Activated naive CD4-positive, alpha-beta T cell treated with anti-CD3 and anti-CD28 coated beads, Interleukin-2, amount 10 ng/mL, durations not matched to agents 7 days and 5 days (primary cell): Measurements from ENCODE around the gene CRAT.

Source experiments
- CTCF ChIA-PET: fragments of 350-600 bp; sonication (Branson Sonifier 250); formaldehyde crosslinking; loops from one replicate; lab custom pipeline; 2021; ENCODE audit warnings: antibody characterized with exemption; lab: Charles Lee
- DNase-seq: peaks from one replicate; pipeline ENCODE4 v3.0.0-alpha.2; 2020
- H3K27ac Mint-ChIP-seq: one replicate; pipeline ENCODE4 v1.8.0; 2021; ENCODE audit warnings: mild to moderate bottlenecking, moderate library complexity, mixed read lengths
- H3K27me3 Mint-ChIP-seq: one replicate; pipeline ENCODE4 v1.8.0; 2021; ENCODE audit warnings: mild to moderate bottlenecking, mixed read lengths
- H3K36me3 Mint-ChIP-seq: one replicate; pipeline ENCODE4 v1.8.0; 2021; ENCODE audit warnings: mixed read lengths
- H3K4me1 Mint-ChIP-seq: one replicate; pipeline ENCODE4 v1.8.0; 2021; ENCODE audit warnings: mixed read lengths
- H3K4me3 Mint-ChIP-seq: one replicate; pipeline ENCODE4 v1.8.0; 2021; ENCODE audit warnings: mild to moderate bottlenecking, moderate library complexity, mixed read lengths
- H3K9me3 Mint-ChIP-seq: one replicate; pipeline ENCODE4 v1.8.0; 2021; ENCODE audit warnings: mixed read lengths

Gene CRAT

GRCh38 chr9:129079829-129080228 lies 30.8 kb downstream of the CRAT start:
- Mint-ChIP-seq H3K27me3 (no peaks in the 10 kb centered on the region), H3K27ac (peak overlapping the region; percentile 52), H3K36me3 (no peaks in the 10 kb centered on the region), H3K9me3 (no peaks in the 10 kb centered on the region), H3K4me1 (peaks cover 30% of the 10 kb centered on the region), H3K4me3 (peak overlapping the region; percentile 83)
- DNase-seq: no peak
- CTCF ChIA-PET: interaction anchor here (1.3 to 1.9 kb wide), 3 partner anchors 23 to 129 kb away, joined by 3 to 5 read pairs (median 3); no protein-coding TSS in a partner anchor

GRCh38 chr9:129078691-129079503 lies 31.7 kb downstream of the CRAT start:
- Mint-ChIP-seq H3K9me3 (no peaks in the 10 kb centered on the region), H3K4me3 (peak overlapping the region; percentile 36), H3K4me1 (peaks cover 34% of the 10 kb centered on the region), H3K27me3 (no peaks in the 10 kb centered on the region), H3K27ac (no peak overlapping the region), H3K36me3 (no peaks in the 10 kb centered on the region)
- no peak for DNase-seq
- CTCF ChIA-PET: no interaction called here

- Mint-ChIP-seq H3K4me1 (peaks cover 31% of the 10 kb centered on the region), H3K27me3 (no peaks in the 10 kb centered on the region), H3K27ac (no peak overlapping the region), H3K4me3 (no peak overlapping the region), H3K9me3 (no peaks in the 10 kb centered on the region), H3K36me3 (no peaks in the 10 kb centered on the region)
- no peak for DNase-seq
- CTCF ChIA-PET: no interaction called here
Observed at GRCh38 chr9:129077236-129077635, 33.4 kb downstream of the CRAT start.

GRCh38 chr9:129076640-129077037 lies 34.0 kb downstream of the CRAT start:
- H3K27me3 Mint-ChIP-seq: no peaks in the 10 kb centered on the region
- peaks cover 2% of the 10 kb centered on the region for H3K36me3 Mint-ChIP-seq
- no peak overlapping the region for H3K4me3 Mint-ChIP-seq
- no peaks in the 10 kb centered on the region for H3K9me3 Mint-ChIP-seq
- peaks cover 29% of the 10 kb centered on the region for H3K4me1 Mint-ChIP-seq
- no peak for DNase-seq
- no peak overlapping the region for H3K27ac Mint-ChIP-seq
- CTCF ChIA-PET: no interaction called here

GRCh38 chr9:129075996-129076639 lies 34.5 kb downstream of the CRAT start:
- Mint-ChIP-seq H3K27ac (no peak overlapping the region), H3K4me3 (no peak overlapping the region), H3K36me3 (peaks cover 2% of the 10 kb centered on the region), H3K4me1 (peaks cover 31% of the 10 kb centered on the region), H3K9me3 (no peaks in the 10 kb centered on the region), H3K27me3 (no peaks in the 10 kb centered on the region)
- CTCF ChIA-PET: no interaction called here
- no peak for DNase-seq

GRCh38 chr9:129074106-129074505 lies 36.5 kb downstream of the CRAT start:
- CTCF ChIA-PET: no interaction called here
- no peak for DNase-seq
- no peak overlapping the region for H3K27ac Mint-ChIP-seq
- H3K4me1 Mint-ChIP-seq: peaks cover 37% of the 10 kb centered on the region
- H3K9me3 Mint-ChIP-seq: no peaks in the 10 kb centered on the region
- no peaks in the 10 kb centered on the region for H3K27me3 Mint-ChIP-seq
- H3K4me3 Mint-ChIP-seq: no peak overlapping the region
- H3K36me3 Mint-ChIP-seq: peaks cover 6% of the 10 kb centered on the region

GRCh38 chr9:129073404-129073803 lies 37.2 kb downstream of the CRAT start:
- Mint-ChIP-seq H3K27me3 (no peaks in the 10 kb centered on the region), H3K4me3 (no peak overlapping the region), H3K27ac (peak overlapping the region; percentile 30), H3K9me3 (no peaks in the 10 kb centered on the region), H3K36me3 (peaks cover 11% of the 10 kb centered on the region), H3K4me1 (peaks cover 43% of the 10 kb centered on the region)
- no peak for DNase-seq
- CTCF ChIA-PET: no interaction called here

GRCh38 chr9:129072171-129072570 lies 38.4 kb downstream of the CRAT start:
- Mint-ChIP-seq H3K36me3 (peaks cover 13% of the 10 kb centered on the region), H3K4me3 (no peak overlapping the region), H3K9me3 (no peaks in the 10 kb centered on the region), H3K4me1 (peaks cover 47% of the 10 kb centered on the region), H3K27ac (peak overlapping the region; percentile 61), H3K27me3 (no peaks in the 10 kb centered on the region)
- CTCF ChIA-PET: no interaction called here
- no peak for DNase-seq

GRCh38 chr9:129071526-129072126 lies 39.0 kb downstream of the CRAT start:
- CTCF ChIA-PET: no interaction called here
- Mint-ChIP-seq H3K36me3 (peaks cover 13% of the 10 kb centered on the region), H3K27ac (peak overlapping the region; percentile 61), H3K9me3 (no peaks in the 10 kb centered on the region), H3K27me3 (no peaks in the 10 kb centered on the region), H3K4me1 (peaks cover 47% of the 10 kb centered on the region), H3K4me3 (no peak overlapping the region)
- peak; percentile 63 for DNase-seq

GRCh38 chr9:129070696-129071525 lies 39.7 kb downstream of the CRAT start:
- H3K36me3 Mint-ChIP-seq: peaks cover 14% of the 10 kb centered on the region
- no peak overlapping the region for H3K4me3 Mint-ChIP-seq
- DNase-seq: no peak
- no peaks in the 10 kb centered on the region for H3K27me3 Mint-ChIP-seq
- peaks cover 47% of the 10 kb centered on the region for H3K4me1 Mint-ChIP-seq
- CTCF ChIA-PET: no interaction called here
- H3K27ac Mint-ChIP-seq: peak overlapping the region; percentile 7
- H3K9me3 Mint-ChIP-seq: no peaks in the 10 kb centered on the region

- H3K27ac Mint-ChIP-seq: peak overlapping the region; percentile 52
- no peak for DNase-seq
- peaks cover 47% of the 10 kb centered on the region for H3K4me1 Mint-ChIP-seq
- H3K36me3 Mint-ChIP-seq: peaks cover 18% of the 10 kb centered on the region
- no peak overlapping the region for H3K4me3 Mint-ChIP-seq
- CTCF ChIA-PET: no interaction called here
- no peaks in the 10 kb centered on the region for H3K9me3 Mint-ChIP-seq
- no peaks in the 10 kb centered on the region for H3K27me3 Mint-ChIP-seq
Observed at GRCh38 chr9:129069862-129070641, 40.5 kb downstream of the CRAT start.

GRCh38 chr9:129068990-129069861 lies 41.4 kb downstream of the CRAT start:
- peaks cover 46% of the 10 kb centered on the region for H3K4me1 Mint-ChIP-seq

More at GRCh38 chr9:129068990-129069861, 41.4 kb downstream of the CRAT start:
- peaks cover 21% of the 10 kb centered on the region for H3K36me3 Mint-ChIP-seq
- H3K9me3 Mint-ChIP-seq: no peaks in the 10 kb centered on the region
- CTCF ChIA-PET: no interaction called here
- H3K27ac Mint-ChIP-seq: peak overlapping the region; percentile 93
- H3K27me3 Mint-ChIP-seq: no peaks in the 10 kb centered on the region
- no peak overlapping the region for H3K4me3 Mint-ChIP-seq
- peak; percentile 83 for DNase-seq
